Prostate gland (tissue), 2 donors: ENCODE results near the gene ZNF133. TPM values are rescaled to one million over a fixed set of nuclear protein-coding genes. Genes with fewer than 3 reads are reported as not detected.

Source experiments
- DNase-seq: peaks from one replicate; pipeline ENCODE4 v3.0.0-alpha.2; 2019; ENCODE audit warnings: low spot score
- H3K27ac ChIP-seq, 2 donors: fragments of 200-600 bp; sonication (generic); 2 replicates each; pipeline ENCODE4 v1.5.1; 2017 to 2019
- H3K27me3 ChIP-seq: fragments of 200-600 bp; sonication (generic); replicated peaks from 2 replicates; pipeline ENCODE4 v1.5.1; 2019; ENCODE audit not compliant: insufficient read depth
- H3K36me3 ChIP-seq, 2 donors: fragments of 200-600 bp; sonication (generic); 1 replicate in 1 of 2; 2 replicates in 1 of 2; pipeline versions ENCODE4 v1.5.1 to v1.8.1; 2017 to 2019
- H3K4me1 ChIP-seq: fragments of 200-600 bp; sonication (generic); replicated peaks from 2 replicates; pipeline ENCODE4 v1.5.1; 2019
- H3K4me3 ChIP-seq, 2 donors: fragments of 200-600 bp; sonication (generic); 2 replicates each; pipeline ENCODE4 v1.5.1; 2017 to 2019
- H3K9me3 ChIP-seq: fragments of 200-600 bp; sonication (generic); 2 replicates; pipeline ENCODE4 v1.5.1; 2017
- POLR2A ChIP-seq: fragments of 450-650 bp; IDR thresholded peaks from one replicate; pipeline ENCODE4 v1.6.1; 2016; ENCODE audit warnings: antibody characterized with exemption, mild to moderate bottlenecking
- POLR2AphosphoS5 ChIP-seq: sonication (generic); formaldehyde crosslinking; IDR thresholded peaks from one replicate; pipeline ENCODE4 v1.6.1; 2017; ENCODE audit warnings: antibody characterized with exemption
- WGBS: methylation state at CpG from one replicate; pipeline ENCODE4 v1.1.5; 2018; 5-methylcytosine and 5-hydroxymethylcytosine counted together
- intact Hi-C: fragments of 100-400 bp; cut with DNase I; formaldehyde crosslinking; loops from one replicate; pipeline ENCODE4 v1.14.2; 2022
- total RNA-seq, 2 donors: library from RNA; depleted of rRNA; stranded (reverse); fragments of >200 nt; gene quantifications; one replicate each; pipeline ENCODE4 v1.1.0, GENCODE V29; 2016
- TF ChIP-seq, protein P1 (sequence below), 4 experiments: fragments of 200-600 bp in 2 of 4; fragments of 450-650 bp in 2 of 4; sonication (generic) in 2 of 4; IDR thresholded peaks; 1 replicate in 3 of 4; 2 replicates in 1 of 4; pipeline ENCODE4 v1.5.1; 2016 to 2019; ENCODE audit warnings: antibody characterized with exemption in 4 of 4, mild to moderate bottlenecking in 2 of 4, moderate library complexity in 2 of 4

Gene ZNF133
- total RNA-seq, 2 donors from 2014 or later, result 15.2 to 23.1 TPM

DNA sequence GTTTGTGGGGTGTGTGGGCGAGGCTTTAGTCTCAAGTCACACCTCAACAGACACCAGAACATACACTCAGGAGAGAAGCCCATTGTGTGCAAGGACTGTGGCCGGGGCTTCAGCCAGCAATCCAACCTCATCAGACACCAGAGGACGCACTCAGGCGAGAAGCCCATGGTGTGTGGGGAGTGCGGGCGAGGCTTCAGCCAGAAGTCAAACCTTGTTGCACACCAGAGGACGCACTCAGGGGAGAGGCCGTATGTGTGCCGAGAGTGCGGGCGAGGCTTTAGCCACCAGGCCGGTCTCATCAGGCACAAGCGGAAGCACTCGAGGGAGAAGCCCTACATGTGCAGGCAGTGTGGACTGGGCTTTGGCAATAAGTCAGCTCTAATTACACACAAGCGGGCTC is 27.8 kb downstream of the ZNF133 start:
- DNase-seq, result no peak
- Histone ChIP-seq H3K36me3 (peaks cover 0 to 3% of the 10 kb centered on the region in 2 donors), H3K4me3 (no peak overlapping the region), H3K4me1 (no peaks in the 10 kb centered on the region), H3K9me3 (no peaks in the 10 kb centered on the region), H3K27me3 (no peaks in the 10 kb centered on the region), H3K27ac (no peak overlapping the region)
- TF ChIP-seq POLR2AphosphoS5 (no peak), POLR2A (no peak)
- TF ChIP-seq, protein P1, sequence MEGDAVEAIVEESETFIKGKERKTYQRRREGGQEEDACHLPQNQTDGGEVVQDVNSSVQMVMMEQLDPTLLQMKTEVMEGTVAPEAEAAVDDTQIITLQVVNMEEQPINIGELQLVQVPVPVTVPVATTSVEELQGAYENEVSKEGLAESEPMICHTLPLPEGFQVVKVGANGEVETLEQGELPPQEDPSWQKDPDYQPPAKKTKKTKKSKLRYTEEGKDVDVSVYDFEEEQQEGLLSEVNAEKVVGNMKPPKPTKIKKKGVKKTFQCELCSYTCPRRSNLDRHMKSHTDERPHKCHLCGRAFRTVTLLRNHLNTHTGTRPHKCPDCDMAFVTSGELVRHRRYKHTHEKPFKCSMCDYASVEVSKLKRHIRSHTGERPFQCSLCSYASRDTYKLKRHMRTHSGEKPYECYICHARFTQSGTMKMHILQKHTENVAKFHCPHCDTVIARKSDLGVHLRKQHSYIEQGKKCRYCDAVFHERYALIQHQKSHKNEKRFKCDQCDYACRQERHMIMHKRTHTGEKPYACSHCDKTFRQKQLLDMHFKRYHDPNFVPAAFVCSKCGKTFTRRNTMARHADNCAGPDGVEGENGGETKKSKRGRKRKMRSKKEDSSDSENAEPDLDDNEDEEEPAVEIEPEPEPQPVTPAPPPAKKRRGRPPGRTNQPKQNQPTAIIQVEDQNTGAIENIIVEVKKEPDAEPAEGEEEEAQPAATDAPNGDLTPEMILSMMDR (IDR thresholded peaks at IDR 0.05), result no peak
- WGBS, result 96% methylated on average over 15 of the region's 15 CpGs
- intact Hi-C loops, result no loop called here

DNA sequence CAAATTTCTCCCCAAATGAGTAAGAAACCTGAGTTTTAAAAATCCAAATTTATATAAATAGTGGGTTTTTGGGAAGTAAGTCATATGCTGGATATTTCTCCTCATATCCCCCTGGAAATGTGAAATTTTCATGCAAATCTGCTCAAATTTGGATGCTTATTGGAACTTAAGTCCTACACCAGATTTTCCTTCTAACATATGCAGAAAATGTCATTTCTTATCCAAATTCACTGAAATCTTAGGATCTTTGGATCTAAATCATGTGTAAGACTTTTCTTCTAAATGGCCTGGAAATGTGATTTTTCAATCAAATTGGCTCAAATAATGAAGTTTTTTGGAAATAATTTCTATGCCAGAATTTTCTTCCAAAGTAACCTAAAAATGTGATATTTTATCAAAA is 33.0 kb downstream of the ZNF133 start:
- no peak for DNase-seq
- Histone ChIP-seq H3K9me3 (no peaks in the 10 kb centered on the region), H3K27ac (no peak overlapping the region), H3K27me3 (no peaks in the 10 kb centered on the region), H3K4me3 (no peak overlapping the region), H3K4me1 (no peaks in the 10 kb centered on the region), H3K36me3 (no peaks in the 10 kb centered on the region)
- TF ChIP-seq POLR2AphosphoS5, result no peak
- TF ChIP-seq, protein P1 (IDR thresholded peaks at IDR 0.05), result no peak
- no peak for TF ChIP-seq POLR2A
- intact Hi-C loops, result no loop called here

DNA sequence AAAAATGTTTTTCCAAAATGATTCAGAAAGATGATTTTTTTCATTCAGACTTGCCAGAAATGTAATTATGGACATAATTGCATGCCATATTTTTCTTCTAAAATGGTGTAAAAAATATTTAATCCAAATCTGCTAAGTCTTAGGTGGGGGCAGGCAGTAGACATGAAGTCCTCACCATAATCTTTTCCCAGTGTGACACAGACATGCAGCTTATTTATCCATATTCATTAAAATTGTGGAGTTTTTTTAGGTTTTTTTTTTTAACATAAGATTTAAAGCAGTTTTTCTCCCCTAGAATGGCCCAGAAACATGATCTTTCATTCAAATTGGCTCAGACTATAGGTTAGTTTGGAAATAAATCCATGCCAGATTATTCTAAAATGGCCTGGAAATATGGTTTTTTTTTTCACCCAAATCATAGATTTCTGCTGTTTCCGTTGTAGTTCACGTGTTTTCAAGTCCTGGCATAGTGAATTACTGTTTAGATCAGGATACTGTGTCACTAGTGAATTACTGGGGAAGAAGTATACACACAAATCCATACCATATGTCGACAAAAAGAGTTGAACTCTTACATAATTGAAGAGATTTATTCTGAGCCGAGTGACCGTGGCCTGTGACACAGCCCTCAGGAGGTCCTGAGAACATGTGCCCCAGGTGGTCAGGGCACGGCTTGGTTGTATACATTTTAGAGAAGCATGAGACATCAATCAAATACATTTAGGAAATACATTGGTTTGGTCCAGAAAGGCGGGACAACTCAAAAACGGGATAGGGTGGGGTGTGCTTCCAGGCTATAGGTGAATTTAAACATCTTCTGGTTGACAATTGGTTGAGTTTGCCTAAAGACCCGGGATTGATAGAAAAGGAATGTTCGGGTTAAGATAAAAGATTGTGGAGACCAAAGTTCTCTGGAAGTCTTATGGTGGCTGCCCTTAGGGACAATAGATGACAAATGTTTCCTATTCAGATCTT is 33.9 kb downstream of the ZNF133 start:
- H3K36me3 ChIP-seq, result no peaks in the 10 kb centered on the region
- WGBS, result 88% methylated on average over 10 of the region's 10 CpGs
- intact Hi-C loops, result no loop called here

DNA sequence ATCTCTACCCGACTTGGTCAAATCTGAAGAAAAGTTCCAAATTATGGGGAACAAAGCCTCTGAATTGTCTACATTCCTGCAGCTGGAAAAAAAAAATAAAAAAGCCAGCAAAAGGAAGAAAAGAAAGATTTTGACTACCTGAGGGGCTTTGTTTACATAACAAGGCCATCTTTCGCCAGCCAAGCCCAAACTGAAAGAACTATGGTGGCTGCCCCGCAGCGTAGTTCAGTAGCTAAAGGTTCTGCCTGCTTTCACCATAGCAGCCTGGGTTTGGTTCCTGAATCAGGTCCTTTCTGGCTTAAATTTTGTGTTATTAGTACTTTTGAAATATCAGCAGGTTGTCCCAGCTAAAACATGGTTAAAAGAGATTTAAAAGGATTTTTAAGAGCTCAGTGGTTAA is 35.4 kb downstream of the ZNF133 start:
- no peak for DNase-seq
- intact Hi-C loops, result no loop called here
- Histone ChIP-seq H3K4me3 (no peak overlapping the region), H3K27me3 (no peaks in the 10 kb centered on the region), H3K9me3 (no peaks in the 10 kb centered on the region), H3K4me1 (no peaks in the 10 kb centered on the region), H3K36me3 (no peaks in the 10 kb centered on the region), H3K27ac (no peak overlapping the region)
- 81% methylated on average over 4 of the region's 4 CpGs for WGBS
- TF ChIP-seq, protein P1 (IDR thresholded peaks at IDR 0.05), result no peak
- TF ChIP-seq POLR2AphosphoS5, result no peak
- TF ChIP-seq POLR2A, result no peak

More for the DNA sequence above, 33.9 kb downstream of the ZNF133 start:
- H3K27ac ChIP-seq, result no peak overlapping the region
- no peak for DNase-seq
- no peak overlapping the region for H3K4me3 ChIP-seq
- no peaks in the 10 kb centered on the region for H3K9me3 ChIP-seq
- H3K4me1 ChIP-seq, result no peaks in the 10 kb centered on the region
- TF ChIP-seq POLR2A (no peak), POLR2AphosphoS5 (no peak)
- TF ChIP-seq, protein P1 (IDR thresholded peaks at IDR 0.05), result no peak
- no peaks in the 10 kb centered on the region for H3K27me3 ChIP-seq

DNA sequence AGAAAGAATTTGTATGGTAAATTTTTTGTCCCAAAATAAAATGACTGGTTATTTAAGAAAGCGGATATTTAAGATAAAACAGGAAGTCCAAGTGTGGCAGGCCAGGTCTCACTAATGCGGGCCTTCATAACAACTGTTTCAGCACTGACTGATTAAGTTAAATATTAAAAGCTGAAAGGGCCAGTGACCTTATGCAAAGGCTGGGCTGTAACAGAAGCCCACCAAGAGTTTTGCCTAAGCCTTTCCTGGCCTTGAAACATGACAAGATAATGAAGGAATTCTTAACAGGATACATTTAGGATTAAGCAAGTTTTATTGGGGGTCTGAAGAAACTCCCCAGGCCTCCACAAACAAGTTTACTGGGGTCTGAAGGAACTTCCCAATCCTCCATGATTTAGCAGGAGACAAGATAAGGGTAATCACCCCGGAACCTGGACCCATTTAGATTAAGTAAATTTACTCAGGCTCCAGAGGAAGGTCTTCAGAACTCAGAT is 36.3 kb downstream of the ZNF133 start:
- no peak for TF ChIP-seq POLR2A
- TF ChIP-seq, protein P1 (IDR thresholded peaks at IDR 0.05), result no peak
- no peak for TF ChIP-seq POLR2AphosphoS5
- H3K36me3 ChIP-seq, result no peaks in the 10 kb centered on the region
- no peak overlapping the region for H3K27ac ChIP-seq
- 36% methylated on average over 3 of the region's 3 CpGs for WGBS
- no peaks in the 10 kb centered on the region for H3K9me3 ChIP-seq
- H3K27me3 ChIP-seq, result no peaks in the 10 kb centered on the region
- H3K4me1 ChIP-seq, result no peaks in the 10 kb centered on the region
- no peak overlapping the region for H3K4me3 ChIP-seq
- intact Hi-C loops, result no loop called here
- DNase-seq, result no peak
